ENCODE results near the gene AMDHD1. TPM values are rescaled to one million over a fixed set of nuclear protein-coding genes. Genes with fewer than 3 reads are reported as not detected.

The AMDHD1 gene
- polyA plus RNA-seq, 1 donor (not counting 4 experiments of a cell fraction or from before 2014, with no cell fraction given) = 0.68 TPM

DNA sequence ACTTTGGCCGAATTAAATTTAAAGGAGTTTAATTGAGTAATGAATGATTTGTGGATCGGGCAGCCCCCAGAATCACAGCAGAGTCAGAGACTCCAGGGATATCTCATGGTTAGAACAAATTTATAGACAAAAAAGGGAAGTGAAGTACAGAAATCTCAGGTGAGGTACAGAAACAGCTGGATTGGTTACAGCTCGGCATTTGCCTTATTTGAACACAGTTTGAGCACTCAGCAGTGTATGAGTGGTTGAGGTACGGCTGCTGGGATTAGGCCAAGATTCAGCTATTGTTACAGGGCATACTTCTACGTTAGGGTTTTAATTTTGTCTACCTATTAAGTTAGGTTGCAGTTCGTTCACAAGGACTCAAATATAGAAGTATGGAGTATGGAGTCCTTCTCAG is 24.0 kb upstream of the AMDHD1 start:
- dilution Hi-C loops (cut with MboI; ENCODE audit: extremely low pct_ligation_motif_present, low sequenced_read_pairs) = no loop called here
- FAIRE-seq = no peak
- no peak overlapping the region for H3K27ac ChIP-seq (ENCODE audit: control insufficient read depth, insufficient read depth, low read length)
- H3K79me2 ChIP-seq (ENCODE audit: control insufficient read depth, insufficient read depth, low read length) = no peaks in the 10 kb centered on the region
- H4K20me1 ChIP-seq (ENCODE audit: control insufficient read depth, extremely low read depth, insufficient read depth, low read length) = no peaks in the 10 kb centered on the region
- H3K9me3 ChIP-seq (ENCODE audit: control insufficient read depth, low read depth, low read length) = no peaks in the 10 kb centered on the region
- TF ChIP-seq, protein P1, sequence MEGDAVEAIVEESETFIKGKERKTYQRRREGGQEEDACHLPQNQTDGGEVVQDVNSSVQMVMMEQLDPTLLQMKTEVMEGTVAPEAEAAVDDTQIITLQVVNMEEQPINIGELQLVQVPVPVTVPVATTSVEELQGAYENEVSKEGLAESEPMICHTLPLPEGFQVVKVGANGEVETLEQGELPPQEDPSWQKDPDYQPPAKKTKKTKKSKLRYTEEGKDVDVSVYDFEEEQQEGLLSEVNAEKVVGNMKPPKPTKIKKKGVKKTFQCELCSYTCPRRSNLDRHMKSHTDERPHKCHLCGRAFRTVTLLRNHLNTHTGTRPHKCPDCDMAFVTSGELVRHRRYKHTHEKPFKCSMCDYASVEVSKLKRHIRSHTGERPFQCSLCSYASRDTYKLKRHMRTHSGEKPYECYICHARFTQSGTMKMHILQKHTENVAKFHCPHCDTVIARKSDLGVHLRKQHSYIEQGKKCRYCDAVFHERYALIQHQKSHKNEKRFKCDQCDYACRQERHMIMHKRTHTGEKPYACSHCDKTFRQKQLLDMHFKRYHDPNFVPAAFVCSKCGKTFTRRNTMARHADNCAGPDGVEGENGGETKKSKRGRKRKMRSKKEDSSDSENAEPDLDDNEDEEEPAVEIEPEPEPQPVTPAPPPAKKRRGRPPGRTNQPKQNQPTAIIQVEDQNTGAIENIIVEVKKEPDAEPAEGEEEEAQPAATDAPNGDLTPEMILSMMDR (optimal IDR thresholded peaks at IDR 0.05 in 1 of 3, IDR thresholded peaks at IDR 0.05 in 1 of 3, conservative IDR thresholded peaks at IDR 0.05 in 1 of 3; ENCODE audit: extremely low read depth in 1 of 3, insufficient read depth in 2 of 3, low read length in 3 of 3) = no peak
- TF ChIP-seq EZH2 (IDR thresholded peaks at IDR 0.05; ENCODE audit: low read length) = no peak
- H3K9ac ChIP-seq (ENCODE audit: control insufficient read depth, extremely low read depth, insufficient read depth, low read length) = no peak overlapping the region
- no peak overlapping the region for H3K4me3 ChIP-seq (ENCODE audit: control insufficient read depth in 2 of 3, extremely low read depth in 1 of 3, insufficient read depth in 2 of 3, low read depth in 1 of 3, low read length in 3 of 3)
- DNase-seq (ENCODE audit: low read depth, low spot score) = no peak
- no peaks in the 10 kb centered on the region for H3K4me1 ChIP-seq (ENCODE audit: control insufficient read depth, extremely low read depth, insufficient read depth, low read length)
- no peak overlapping the region for H3K4me2 ChIP-seq (ENCODE audit: control insufficient read depth, extremely low read depth, insufficient read depth, low read depth, low read length)
- H2AFZ ChIP-seq (ENCODE audit: control insufficient read depth, low read length) = no peak overlapping the region
- no peaks in the 10 kb centered on the region for H3K36me3 ChIP-seq (ENCODE audit: control insufficient read depth in 2 of 2, extremely low read depth in 1 of 2, insufficient read depth in 2 of 2, low read length in 2 of 2)
- H3K27me3 ChIP-seq (ENCODE audit: control insufficient read depth, extremely low read depth, insufficient read depth, low read length) = no peaks in the 10 kb centered on the region
- H3K9me1 ChIP-seq (ENCODE audit: control insufficient read depth, extremely low read depth, insufficient read depth, low read length) = no peaks in the 10 kb centered on the region

DNA sequence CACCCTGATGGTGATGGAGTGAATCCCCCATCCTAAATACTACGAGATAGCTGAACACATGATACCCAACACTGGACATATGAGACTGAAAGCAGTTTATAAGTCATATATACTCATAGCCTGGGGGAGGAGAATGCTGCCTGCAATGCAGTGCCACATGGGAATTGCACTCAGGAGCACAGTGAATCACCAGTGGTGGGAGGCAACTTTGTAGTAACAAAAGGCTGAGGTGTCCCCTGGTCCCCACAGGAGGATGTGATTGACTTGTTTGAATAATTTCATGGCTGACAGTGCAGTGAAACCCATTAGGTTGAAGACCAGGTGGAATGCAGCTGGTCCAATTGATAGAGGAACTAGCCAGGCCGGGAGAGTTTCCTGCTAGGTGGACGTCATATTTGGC is 20.9 kb upstream of the AMDHD1 start:
- Histone ChIP-seq H3K9me1 (ENCODE audit: control insufficient read depth, extremely low read depth, insufficient read depth, low read length) (no peaks in the 10 kb centered on the region), H4K20me1 (ENCODE audit: control insufficient read depth, extremely low read depth, insufficient read depth, low read length) (no peaks in the 10 kb centered on the region), H3K4me1 (ENCODE audit: control insufficient read depth, extremely low read depth, insufficient read depth, low read length) (no peaks in the 10 kb centered on the region), H3K9ac (ENCODE audit: control insufficient read depth, extremely low read depth, insufficient read depth, low read length) (no peak overlapping the region), H3K9me3 (ENCODE audit: control insufficient read depth, low read depth, low read length) (no peaks in the 10 kb centered on the region), H3K4me3 (ENCODE audit: control insufficient read depth in 2 of 3, extremely low read depth in 1 of 3, insufficient read depth in 2 of 3, low read depth in 1 of 3, low read length in 3 of 3) (no peak overlapping the region), H3K36me3 (ENCODE audit: control insufficient read depth in 2 of 2, extremely low read depth in 1 of 2, insufficient read depth in 2 of 2, low read length in 2 of 2) (no peaks in the 10 kb centered on the region), H3K4me2 (ENCODE audit: control insufficient read depth, extremely low read depth, insufficient read depth, low read depth, low read length) (no peak overlapping the region), H3K79me2 (ENCODE audit: control insufficient read depth, insufficient read depth, low read length) (no peaks in the 10 kb centered on the region), H3K27me3 (ENCODE audit: control insufficient read depth, extremely low read depth, insufficient read depth, low read length) (no peaks in the 10 kb centered on the region), H2AFZ (ENCODE audit: control insufficient read depth, low read length) (no peak overlapping the region), H3K27ac (ENCODE audit: control insufficient read depth, insufficient read depth, low read length) (no peak overlapping the region)
- TF ChIP-seq EZH2 (IDR thresholded peaks at IDR 0.05; ENCODE audit: low read length) = no peak
- TF ChIP-seq, protein P1 (optimal IDR thresholded peaks at IDR 0.05 in 1 of 3, IDR thresholded peaks at IDR 0.05 in 1 of 3, conservative IDR thresholded peaks at IDR 0.05 in 1 of 3; ENCODE audit: extremely low read depth in 1 of 3, insufficient read depth in 2 of 3, low read length in 3 of 3) = no peak
- dilution Hi-C loops (cut with MboI; ENCODE audit: extremely low pct_ligation_motif_present, low sequenced_read_pairs) = no loop called here
- no peak for DNase-seq (ENCODE audit: low read depth, low spot score)
- no peak for FAIRE-seq

Measured in keratinocyte (primary cell).